Adrenal gland (tissue), 5 donors: ENCODE results near the gene CCDC85C.

Source experiments
- CTCF ChIP-seq, 6 experiments: fragments of 450-650 bp in 4 of 6; fragments of 200-600 bp in 2 of 6; sonication (generic) in 1 of 6; IDR thresholded peaks; 1 replicate in 5 of 6; 2 replicates in 1 of 6; pipeline versions ENCODE4 v1.5.1 to v1.8.0; 2016 to 2021; ENCODE audit warnings: antibody characterized with exemption in 6 of 6, mild to moderate bottlenecking in 2 of 6, moderate library complexity in 1 of 6
- POLR2A ChIP-seq, 2 donors: fragments of 450-650 bp; IDR thresholded peaks; one replicate each; pipeline ENCODE4 v1.6.1; 2017; ENCODE audit warnings: antibody characterized with exemption in 2 of 2, mild to moderate bottlenecking in 2 of 2, moderate library complexity in 1 of 2
- donor health status: DM: no; HTN: no; CAD: no.

GRCh38 chr14:99598774-99599173, 5.2 kb downstream of the CCDC85C start:
- TF ChIP-seq POLR2A (IDR thresholded peaks at IDR 0.05) (no peak), CTCF (IDR thresholded peaks at IDR 0.05) (no peak)
